ENCODE results near the gene ZNF362. TPM values are rescaled to one million over a fixed set of nuclear protein-coding genes. Genes with fewer than 3 reads are reported as not detected.
"Not testable (repeated sequence)": the region's sequence is repeated elsewhere in the genome, so short reads cannot be mapped to it uniquely, and the experiment has no call there.

The ZNF362 gene
- total RNA-seq, 2 donors from 2014 or later = 6.7 to 7.5 TPM

GRCh38 chr1:33235521-33235920 is 20.8 kb upstream of the ZNF362 start:
- Mint-ChIP-seq H3K27ac (no peak overlapping the region), H3K4me1 (ENCODE audit: low read depth in 2 of 2) (peaks cover 0 to 6% of the 10 kb centered on the region in 2 donors), H3K36me3 (no peaks in the 10 kb centered on the region), H3K4me3 (no peak overlapping the region), H3K9me3 (no peaks in the 10 kb centered on the region), H3K27me3 (peaks cover 0 to 8% of the 10 kb centered on the region in 2 donors)
- ATAC-seq = no peak
- DNase-seq (ENCODE audit: low spot score) = no peak

GRCh38 chr1:33236498-33236897 is 19.8 kb upstream of the ZNF362 start:
- H3K4me1 Mint-ChIP-seq (ENCODE audit: low read depth in 2 of 2) = peaks cover 0 to 6% of the 10 kb centered on the region in 2 donors

GRCh38 chr1:33237579-33237978 is 18.7 kb upstream of the ZNF362 start:
- Mint-ChIP-seq H3K27ac (peak overlapping the region in 1 of 2 donors; percentile 24), H3K4me3 (no peak overlapping the region)

More at GRCh38 chr1:33236498-33236897, 19.8 kb upstream of the ZNF362 start:
- Mint-ChIP-seq H3K36me3 (no peaks in the 10 kb centered on the region), H3K9me3 (no peaks in the 10 kb centered on the region), H3K27ac (no peak overlapping the region), H3K27me3 (peaks cover under 1 to 6% of the 10 kb centered on the region in 2 donors), H3K4me3 (no peak overlapping the region)
- ATAC-seq = no peak
- no peak for DNase-seq (ENCODE audit: low spot score)

GRCh38 chr1:33238194-33238724 is 18.0 kb upstream of the ZNF362 start:
- not testable (repeated sequence) for H3K36me3 Mint-ChIP-seq; DNase-seq (ENCODE audit: low spot score)

More at GRCh38 chr1:33237579-33237978, 18.7 kb upstream of the ZNF362 start:
- Mint-ChIP-seq H3K36me3 (no peaks in the 10 kb centered on the region), H3K9me3 (no peaks in the 10 kb centered on the region), H3K27me3 (peaks cover 10 to 12% of the 10 kb centered on the region in 2 donors), H3K4me1 (ENCODE audit: low read depth in 2 of 2) (peaks cover 0 to 6% of the 10 kb centered on the region in 2 donors)
- no peak for DNase-seq (ENCODE audit: low spot score)
- ATAC-seq = peak in 1 of 2 donors; percentile 56

GRCh38 chr1:33239410-33239809 is 16.9 kb upstream of the ZNF362 start:
- not testable (repeated sequence) for H3K36me3 Mint-ChIP-seq; DNase-seq (ENCODE audit: low spot score); ATAC-seq; H3K27ac Mint-ChIP-seq; H3K4me3 Mint-ChIP-seq; H3K4me1 Mint-ChIP-seq (ENCODE audit: low read depth in 2 of 2); H3K9me3 Mint-ChIP-seq
- peaks cover 9 to 10% of the 10 kb centered on the region in 2 donors for H3K27me3 Mint-ChIP-seq

More at GRCh38 chr1:33238194-33238724, 18.0 kb upstream of the ZNF362 start:
- ATAC-seq; H3K9me3 Mint-ChIP-seq; H3K27ac Mint-ChIP-seq; H3K4me1 Mint-ChIP-seq (ENCODE audit: low read depth in 2 of 2); H3K4me3 Mint-ChIP-seq: not testable (repeated sequence)
- H3K27me3 Mint-ChIP-seq = peaks cover 9 to 10% of the 10 kb centered on the region in 2 donors

- no peak overlapping the region for H3K4me3 Mint-ChIP-seq
- peaks cover 9 to 10% of the 10 kb centered on the region in 2 donors for H3K27me3 Mint-ChIP-seq
- H3K4me1 Mint-ChIP-seq (ENCODE audit: low read depth in 2 of 2) = peaks cover 0 to 6% of the 10 kb centered on the region in 2 donors
- no peaks in the 10 kb centered on the region for H3K36me3 Mint-ChIP-seq
- ATAC-seq (no peak), DNase-seq (ENCODE audit: low spot score) (no peak)
- H3K27ac Mint-ChIP-seq = no peak overlapping the region
- H3K9me3 Mint-ChIP-seq = no peaks in the 10 kb centered on the region
Observed at GRCh38 chr1:33241866-33242265, 14.4 kb upstream of the ZNF362 start.

GRCh38 chr1:33242652-33243051 is 13.6 kb upstream of the ZNF362 start:
- Mint-ChIP-seq H3K4me3 (no peak overlapping the region), H3K27me3 (peaks cover 9 to 10% of the 10 kb centered on the region in 2 donors), H3K36me3 (no peaks in the 10 kb centered on the region), H3K9me3 (no peaks in the 10 kb centered on the region), H3K4me1 (ENCODE audit: low read depth in 2 of 2) (peaks cover 0 to under 1% of the 10 kb centered on the region in 2 donors), H3K27ac (no peak overlapping the region)
- DNase-seq (ENCODE audit: low spot score) (no peak), ATAC-seq (no peak)

GRCh38 chr1:33244143-33244808 is 12.0 kb upstream of the ZNF362 start:
- no peaks in the 10 kb centered on the region for H3K36me3 Mint-ChIP-seq
- H3K4me1 Mint-ChIP-seq (ENCODE audit: low read depth in 2 of 2) = no peaks in the 10 kb centered on the region
- H3K27ac Mint-ChIP-seq = no peak overlapping the region
- no peak for ATAC-seq
- H3K9me3 Mint-ChIP-seq = no peaks in the 10 kb centered on the region
- H3K27me3 Mint-ChIP-seq = peaks cover 15 to 16% of the 10 kb centered on the region in 2 donors
- no peak overlapping the region for H3K4me3 Mint-ChIP-seq
- no peak for DNase-seq (ENCODE audit: low spot score)

GRCh38 chr1:33244809-33245186 is 11.5 kb upstream of the ZNF362 start:
- no peak overlapping the region for H3K27ac Mint-ChIP-seq
- H3K36me3 Mint-ChIP-seq = no peaks in the 10 kb centered on the region
- no peaks in the 10 kb centered on the region for H3K4me1 Mint-ChIP-seq (ENCODE audit: low read depth in 2 of 2)
- ATAC-seq (no peak), DNase-seq (ENCODE audit: low spot score) (no peak)
- H3K27me3 Mint-ChIP-seq = peaks cover 14 to 16% of the 10 kb centered on the region in 2 donors
- H3K4me3 Mint-ChIP-seq = no peak overlapping the region
- H3K9me3 Mint-ChIP-seq = no peaks in the 10 kb centered on the region

GRCh38 chr1:33246171-33246570 is 10.1 kb upstream of the ZNF362 start:
- Mint-ChIP-seq H3K4me3 (no peak overlapping the region), H3K36me3 (no peaks in the 10 kb centered on the region), H3K27me3 (peaks cover 22 to 25% of the 10 kb centered on the region in 2 donors), H3K27ac (no peak overlapping the region), H3K9me3 (no peaks in the 10 kb centered on the region), H3K4me1 (ENCODE audit: low read depth in 2 of 2) (no peaks in the 10 kb centered on the region)
- no peak for ATAC-seq
- DNase-seq (ENCODE audit: low spot score) = no peak

- H3K4me1 Mint-ChIP-seq (ENCODE audit: low read depth in 2 of 2) = no peaks in the 10 kb centered on the region
- DNase-seq (ENCODE audit: low spot score) (no peak), ATAC-seq (no peak)
- no peaks in the 10 kb centered on the region for H3K9me3 Mint-ChIP-seq
- no peaks in the 10 kb centered on the region for H3K36me3 Mint-ChIP-seq
- H3K27me3 Mint-ChIP-seq = peaks cover 22% of the 10 kb centered on the region in 2 donors
- no peak overlapping the region for H3K4me3 Mint-ChIP-seq
- H3K27ac Mint-ChIP-seq = no peak overlapping the region
Observed at GRCh38 chr1:33247545-33247944, 8.7 kb upstream of the ZNF362 start.

GRCh38 chr1:33248244-33248643 is 8.0 kb upstream of the ZNF362 start:
- H3K4me1 Mint-ChIP-seq (ENCODE audit: low read depth in 2 of 2) = no peaks in the 10 kb centered on the region
- no peak overlapping the region for H3K4me3 Mint-ChIP-seq
- H3K36me3 Mint-ChIP-seq = no peaks in the 10 kb centered on the region
- H3K27me3 Mint-ChIP-seq = peaks cover 22% of the 10 kb centered on the region in 2 donors
- H3K27ac Mint-ChIP-seq = no peak overlapping the region
- DNase-seq (ENCODE audit: low spot score) (no peak), ATAC-seq (no peak)
- no peaks in the 10 kb centered on the region for H3K9me3 Mint-ChIP-seq

GRCh38 chr1:33249422-33249821 is 6.9 kb upstream of the ZNF362 start:
- no peak for DNase-seq (ENCODE audit: low spot score)
- no peaks in the 10 kb centered on the region for H3K9me3 Mint-ChIP-seq
- H3K36me3 Mint-ChIP-seq = no peaks in the 10 kb centered on the region
- H3K4me3 Mint-ChIP-seq = no peak overlapping the region
- H3K27ac Mint-ChIP-seq = no peak overlapping the region
- no peaks in the 10 kb centered on the region for H3K4me1 Mint-ChIP-seq (ENCODE audit: low read depth in 2 of 2)
- no peak for ATAC-seq
- peaks cover 22% of the 10 kb centered on the region in 2 donors for H3K27me3 Mint-ChIP-seq

GRCh38 chr1:33250217-33250616 is 6.1 kb upstream of the ZNF362 start:
- H3K36me3 Mint-ChIP-seq = no peaks in the 10 kb centered on the region
- no peak for DNase-seq (ENCODE audit: low spot score)
- no peak for ATAC-seq
- no peaks in the 10 kb centered on the region for H3K9me3 Mint-ChIP-seq
- H3K27me3 Mint-ChIP-seq = peaks cover 22% of the 10 kb centered on the region in 2 donors
- no peak overlapping the region for H3K27ac Mint-ChIP-seq
- no peak overlapping the region for H3K4me3 Mint-ChIP-seq
- H3K4me1 Mint-ChIP-seq (ENCODE audit: low read depth in 2 of 2) = peaks cover 0 to 4% of the 10 kb centered on the region in 2 donors
